Right lobe of liver (tissue), 6 donors: ENCODE measurements around the gene NAT14. TPM values are rescaled to one million over a fixed set of nuclear protein-coding genes. Genes with fewer than 3 reads are reported as not detected.
A peak's percentile ranks its signal among the peaks of the same experiment; 100 is the strongest.

Source experiments
- ATAC-seq, 4 donors: fragments of 200-7000 bp; cut with Tn5 transposase; one replicate each; pipeline ENCODE4 v1.9.1; 2020; ENCODE audit warnings: mild to moderate bottlenecking in 4 of 4, moderate library complexity in 4 of 4
- DNase-seq, 3 donors: peaks; one replicate each; pipeline ENCODE4 v3.0.0-alpha.2; 2020
- H3K27ac ChIP-seq, 3 donors: fragments of 200-600 bp; one replicate each; pipeline ENCODE4 v1.8.0; 2022
- H3K27me3 ChIP-seq, 2 donors: fragments of 200-600 bp; one replicate each; pipeline ENCODE4 v1.8.0; 2022
- H3K36me3 ChIP-seq, 4 donors: fragments of 200-600 bp; sonication (generic) in 1 of 4; one replicate each; pipeline versions ENCODE4 v1.5.1 to v1.8.0; 2017 to 2022; ENCODE audit warnings: control low read depth in 1 of 4
- H3K4me1 ChIP-seq, 4 donors: fragments of 200-600 bp; sonication (generic) in 1 of 4; one replicate each; pipeline versions ENCODE4 v1.5.1 to v1.8.0; 2017 to 2022; ENCODE audit warnings: control low read depth in 1 of 4
- H3K4me3 ChIP-seq, 3 donors: fragments of 200-600 bp; one replicate each; pipeline ENCODE4 v1.8.0; 2022
- H3K9me3 ChIP-seq, 4 donors: fragments of 200-600 bp; sonication (generic) in 1 of 4; one replicate each; pipeline versions ENCODE4 v1.5.1 to v1.8.0; 2017 to 2022; ENCODE audit warnings: control low read depth in 1 of 4
- POLR2A ChIP-seq: fragments of 450-650 bp; IDR thresholded peaks from one replicate; pipeline ENCODE4 v1.6.1; 2017; ENCODE audit warnings: antibody characterized with exemption, mild to moderate bottlenecking
- WGBS: methylation state at CpG from one replicate; pipeline ENCODE4 v1.1.6; 2018; ENCODE audit warnings: low coverage, low lambda C conversion rate; ENCODE audit not compliant: insufficient coverage; ENCODE audit errors: missing lambda C conversion rate; 5-methylcytosine and 5-hydroxymethylcytosine counted together
- intact Hi-C, 2 donors: fragments of 100-400 bp; cut with DNase I; formaldehyde crosslinking; loops; one replicate each; pipeline versions ENCODE4 v1.11.2 to v1.14.1; 2022
- long read RNA-seq: library from polyadenylated mRNA; unstranded; transcript quantifications from one replicate; pipeline ENCODE4 v2.0.0, GENCODE V29; 2019
- total RNA-seq, 6 experiments: library from RNA; depleted of rRNA in 2 of 6; stranded (reverse); fragments of >200 nt in 2 of 6; fragmentation: NEBNext Ultra II Directional in 3 of 6; extraction: Animal tissue kit (Norgen Biotek cat#: 25700) in 3 of 6; gene quantifications; one replicate each; pipeline versions ENCODE4 v1.1.0 to v1.2.4, GENCODE V29; 2016 to 2023
- TF ChIP-seq, protein P1 (sequence below), 4 donors: fragments of 200-600 bp in 3 of 4; fragments of 450-650 bp in 1 of 4; IDR thresholded peaks; one replicate each; pipeline versions ENCODE4 v1.5.1 to v1.8.0; 2016 to 2022; ENCODE audit warnings: antibody characterized with exemption in 4 of 4, mild to moderate bottlenecking in 2 of 4
- donor health status: DM: no; HTN: yes; CAD: no.
- donor health status: DM: no; HTN: no; CAD: no.
- donor health status: DM: no; HTN: no; CAD: no.
- donor health status: DM: no; HTN: yes; CAD: no.
- donor health status: DM: no; HTN: yes; CAD: no.

The NAT14 gene, protein sequence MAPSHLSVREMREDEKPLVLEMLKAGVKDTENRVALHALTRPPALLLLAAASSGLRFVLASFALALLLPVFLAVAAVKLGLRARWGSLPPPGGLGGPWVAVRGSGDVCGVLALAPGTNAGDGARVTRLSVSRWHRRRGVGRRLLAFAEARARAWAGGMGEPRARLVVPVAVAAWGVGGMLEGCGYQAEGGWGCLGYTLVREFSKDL
- total RNA-seq, result 1 to 10 TPM; 2.5 to 6.0 (median 3.9) TPM
- long read RNA-seq, result 0 reads

DNA sequence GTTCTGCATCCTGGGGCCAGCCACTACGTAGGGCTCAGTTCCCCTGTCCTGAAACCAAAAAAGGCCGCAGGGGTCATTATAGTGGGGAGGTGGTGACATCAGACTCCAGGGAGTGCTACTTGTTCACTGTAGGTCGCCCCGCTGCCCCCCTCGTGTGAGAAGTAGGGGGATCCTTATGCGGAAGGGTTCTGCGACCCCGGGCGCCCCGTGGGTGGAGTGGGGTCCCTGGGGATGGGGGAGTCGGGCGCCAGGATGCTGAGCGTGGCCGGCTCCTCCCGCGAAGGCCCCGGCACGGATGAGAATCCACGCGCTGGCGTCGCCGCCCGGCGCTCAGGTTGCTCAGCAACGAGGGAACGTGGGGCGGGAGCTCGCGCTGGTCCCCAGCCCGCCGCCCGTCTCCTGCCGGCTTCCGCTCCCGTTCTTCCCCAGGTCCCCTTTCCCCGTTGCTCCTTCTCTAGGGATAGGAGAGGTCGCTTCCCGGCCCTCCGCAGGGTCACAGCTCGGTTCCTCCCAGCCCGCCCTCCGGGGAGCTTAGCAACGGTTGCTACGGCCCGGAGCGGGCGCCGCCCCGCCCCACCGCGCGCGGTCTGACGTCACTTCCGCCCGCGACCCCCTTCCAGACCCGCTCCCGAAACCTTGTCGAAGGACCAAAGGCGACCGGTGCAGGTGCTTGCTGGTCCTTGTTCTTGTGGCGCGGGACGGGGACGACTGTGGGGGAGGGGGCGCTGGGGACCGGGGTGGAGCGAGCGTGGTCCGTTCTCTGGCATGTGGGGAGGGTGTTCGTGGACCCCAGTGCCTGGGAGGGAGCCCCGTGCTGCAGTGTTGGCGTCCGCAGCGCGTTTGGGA lies at the start of gene NAT14:
TSS of gene NAT14 (plus strand) at position 596 of the 846 bp plus-strand sequence. CDS start 521 bp downstream, outside the sequence.
- TF ChIP-seq, protein P1, sequence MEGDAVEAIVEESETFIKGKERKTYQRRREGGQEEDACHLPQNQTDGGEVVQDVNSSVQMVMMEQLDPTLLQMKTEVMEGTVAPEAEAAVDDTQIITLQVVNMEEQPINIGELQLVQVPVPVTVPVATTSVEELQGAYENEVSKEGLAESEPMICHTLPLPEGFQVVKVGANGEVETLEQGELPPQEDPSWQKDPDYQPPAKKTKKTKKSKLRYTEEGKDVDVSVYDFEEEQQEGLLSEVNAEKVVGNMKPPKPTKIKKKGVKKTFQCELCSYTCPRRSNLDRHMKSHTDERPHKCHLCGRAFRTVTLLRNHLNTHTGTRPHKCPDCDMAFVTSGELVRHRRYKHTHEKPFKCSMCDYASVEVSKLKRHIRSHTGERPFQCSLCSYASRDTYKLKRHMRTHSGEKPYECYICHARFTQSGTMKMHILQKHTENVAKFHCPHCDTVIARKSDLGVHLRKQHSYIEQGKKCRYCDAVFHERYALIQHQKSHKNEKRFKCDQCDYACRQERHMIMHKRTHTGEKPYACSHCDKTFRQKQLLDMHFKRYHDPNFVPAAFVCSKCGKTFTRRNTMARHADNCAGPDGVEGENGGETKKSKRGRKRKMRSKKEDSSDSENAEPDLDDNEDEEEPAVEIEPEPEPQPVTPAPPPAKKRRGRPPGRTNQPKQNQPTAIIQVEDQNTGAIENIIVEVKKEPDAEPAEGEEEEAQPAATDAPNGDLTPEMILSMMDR (IDR thresholded peaks at IDR 0.05), result no peak
- TF ChIP-seq POLR2A, result peak; percentile 43
- Histone ChIP-seq H3K27me3 (no peaks in the 10 kb centered on the region), H3K4me1 (peaks cover 0 to 6% (median 0%) of the 10 kb centered on the region in 4 donors), H3K4me3 (peak within 1 kb of the TSS; percentile 31 to 51 (median 33)), H3K9me3 (no peaks in the 10 kb centered on the region), H3K27ac (peak within 1 kb of the TSS in 1 of 3 donors; percentile 26), H3K36me3 (peaks cover 0 to 6% (median 1%) of the 10 kb centered on the region in 4 donors)
- DNase-seq (no peak), ATAC-seq (peak in 3 of 4 donors; percentile 30 to 49 (median 45))
- 2% methylated on average over 7 of the region's 78 CpGs for WGBS
- intact Hi-C loops, result no loop called here

DNA sequence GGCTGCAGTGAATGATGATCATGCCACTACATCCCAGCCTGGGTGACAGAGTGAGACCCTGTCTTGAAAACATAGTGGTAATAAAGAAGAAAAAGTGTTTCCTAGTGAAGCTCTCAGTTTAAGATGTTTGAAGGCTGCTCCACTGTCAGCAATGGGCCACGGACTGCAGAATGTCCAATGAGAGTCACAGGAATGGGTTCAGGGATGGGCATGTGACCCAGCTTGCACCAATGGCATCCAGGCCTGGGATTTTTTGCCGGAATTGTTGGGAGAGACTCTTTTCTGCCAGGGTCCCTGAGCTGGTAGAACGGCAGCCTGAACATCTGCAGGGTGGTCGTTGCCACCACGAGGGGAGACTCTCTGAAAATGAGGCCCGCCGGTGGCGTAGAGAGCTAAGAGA lies 48.1 kb upstream of the NAT14 start:
- no peak for ATAC-seq
- Histone ChIP-seq H3K4me3 (no peak overlapping the region), H3K36me3 (no peaks in the 10 kb centered on the region), H3K9me3 (no peaks in the 10 kb centered on the region), H3K4me1 (no peaks in the 10 kb centered on the region), H3K27me3 (peaks cover 0 to 17% of the 10 kb centered on the region in 2 donors), H3K27ac (no peak overlapping the region)
- TF ChIP-seq, protein P1 (IDR thresholded peaks at IDR 0.05), result no peak
- no peak for TF ChIP-seq POLR2A
- WGBS, result 21% methylated on average over 5 of the region's 8 CpGs
- DNase-seq, result no peak
- intact Hi-C loops, result no loop called here

DNA sequence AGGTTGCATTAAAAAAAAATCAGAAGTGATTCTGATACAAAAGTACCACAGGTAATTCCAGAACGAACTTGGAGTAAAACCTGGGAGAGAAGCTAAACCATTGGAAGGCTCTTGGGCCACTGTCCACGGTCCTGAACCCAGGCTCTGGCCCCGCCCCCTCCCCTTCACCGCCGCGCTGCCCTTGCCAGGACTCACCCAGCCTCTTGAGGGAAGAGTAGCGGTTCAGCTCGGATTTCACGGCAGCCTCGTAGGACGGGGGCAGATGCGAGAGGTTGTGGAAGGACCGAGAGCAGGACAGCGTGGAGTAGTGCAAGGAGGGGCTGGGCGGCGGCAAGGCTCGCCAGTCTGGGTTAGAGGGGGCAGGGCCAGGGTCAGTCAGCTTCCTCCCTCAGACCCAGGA lies 47.6 kb upstream of the NAT14 start:
- Histone ChIP-seq H3K4me3 (no peak overlapping the region), H3K4me1 (no peaks in the 10 kb centered on the region), H3K27ac (no peak overlapping the region), H3K27me3 (peaks cover 0 to 11% of the 10 kb centered on the region in 2 donors), H3K36me3 (no peaks in the 10 kb centered on the region), H3K9me3 (no peaks in the 10 kb centered on the region)
- WGBS, result 7% methylated on average over 3 of the region's 17 CpGs
- ATAC-seq (peak; percentile 63 to 87 (median 77)), DNase-seq (no peak)
- intact Hi-C loops, result no loop called here
- TF ChIP-seq, protein P1 (IDR thresholded peaks at IDR 0.05), result no peak

DNA sequence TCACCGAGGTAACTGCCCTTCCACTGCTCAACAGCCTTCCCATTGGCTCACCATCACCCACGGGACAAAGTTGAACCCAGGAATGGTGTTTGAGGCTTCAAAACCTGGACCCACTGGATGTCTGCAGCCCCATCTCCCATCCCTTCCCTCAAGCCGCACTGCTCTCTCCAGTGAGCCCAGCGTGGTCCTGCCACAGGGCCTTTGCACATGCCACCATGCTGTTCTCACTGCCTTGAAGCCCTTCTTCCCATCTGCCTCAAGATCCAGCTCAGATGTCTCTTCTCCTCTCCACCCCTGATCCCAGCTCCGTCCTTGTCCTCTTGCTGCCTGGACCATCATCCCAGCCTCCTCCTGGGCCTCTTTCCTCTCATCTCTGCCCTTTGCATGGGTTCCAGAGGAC lies 45.9 kb upstream of the NAT14 start:
- H3K36me3 ChIP-seq, result no peaks in the 10 kb centered on the region
- no peaks in the 10 kb centered on the region for H3K9me3 ChIP-seq
- TF ChIP-seq POLR2A, result no peak
- TF ChIP-seq, protein P1 (IDR thresholded peaks at IDR 0.05), result no peak
- intact Hi-C loops, result no loop called here
- DNase-seq (no peak), ATAC-seq (no peak)
- WGBS, result 91% methylated on average over 3 of the region's 5 CpGs
- H3K27ac ChIP-seq, result no peak overlapping the region
- H3K27me3 ChIP-seq, result peaks cover 0 to 10% of the 10 kb centered on the region in 2 donors
- no peak overlapping the region for H3K4me3 ChIP-seq
- no peaks in the 10 kb centered on the region for H3K4me1 ChIP-seq
